Endodermal cell (in vitro differentiated cells): ENCODE data around the gene SAMD11. TPM values are rescaled to one million over a fixed set of nuclear protein-coding genes. Genes with fewer than 3 reads are reported as not detected.

Experiments
- DNase-seq: peaks from one replicate; pipeline ENCODE4 v3.0.0-alpha.2; 2017
- H3K27ac ChIP-seq: 2 replicates; pipeline ENCODE4 v1.5.1; 2013; ENCODE audit warnings: mild to moderate bottlenecking, low read depth, low read length, moderate library complexity
- H3K27me3 ChIP-seq: 2 replicates; pipeline ENCODE4 v1.6.1; 2013; ENCODE audit warnings: mild to moderate bottlenecking, low read length, moderate library complexity; ENCODE audit not compliant: insufficient read depth, control insufficient read depth, poor library complexity, severe bottlenecking
- H3K36me3 ChIP-seq: 2 replicates; pipeline ENCODE4 v1.7.0; 2013; ENCODE audit warnings: mild to moderate bottlenecking, low read length, moderate library complexity; ENCODE audit not compliant: control insufficient read depth, insufficient read depth
- H3K4me1 ChIP-seq: one replicate; pipeline ENCODE4 v1.7.0; 2013; ENCODE audit warnings: low read length; ENCODE audit not compliant: control insufficient read depth, insufficient read depth
- H3K4me3 ChIP-seq: 2 replicates; pipeline ENCODE4 v1.5.1; 2013; ENCODE audit warnings: mild to moderate bottlenecking, low read length, moderate library complexity
- H3K9ac ChIP-seq: 2 replicates; pipeline ENCODE4 v1.6.1; 2013; ENCODE audit warnings: mild to moderate bottlenecking, low read length, moderate library complexity; ENCODE audit not compliant: poor library complexity, severe bottlenecking; ENCODE audit errors: extremely low read depth
- H3K9me3 ChIP-seq: 2 replicates; pipeline ENCODE4 v1.6.1; 2013; ENCODE audit warnings: mild to moderate bottlenecking, low read length, moderate library complexity; ENCODE audit not compliant: control insufficient read depth
- H3K27ac Mint-ChIP-seq: 2 replicates; pipeline ENCODE4 v1.8.0; 2020; ENCODE audit warnings: mixed read lengths
- H3K27me3 Mint-ChIP-seq: 2 replicates; pipeline ENCODE4 v1.8.0; 2021; ENCODE audit warnings: mild to moderate bottlenecking, mixed read lengths; ENCODE audit not compliant: insufficient read depth
- H3K36me3 Mint-ChIP-seq: 2 replicates; pipeline ENCODE4 v1.8.0; 2020; ENCODE audit warnings: low read depth, mixed read lengths
- H3K4me1 Mint-ChIP-seq: 2 replicates; pipeline ENCODE4 v1.8.0; 2020; ENCODE audit warnings: mixed read lengths
- H3K4me3 Mint-ChIP-seq: 2 replicates; pipeline ENCODE4 v1.8.0; 2020; ENCODE audit warnings: mild to moderate bottlenecking, moderate library complexity, mixed read lengths
- H3K9me3 Mint-ChIP-seq: 2 replicates; pipeline ENCODE4 v1.8.0; 2020; ENCODE audit warnings: mild to moderate bottlenecking, mixed read lengths
- CTCF ChIP-seq: fragments of 200-600 bp; sonication (generic); conservative IDR thresholded peaks from 2 replicates; pipeline ENCODE4 v1.5.0; 2021; ENCODE audit warnings: antibody characterized with exemption, mild to moderate bottlenecking
- WGBS, 2 experiments: methylation state at CpG; one replicate each; pipeline versions ENCODE4 v1.1.5 to v1.1.7; 2013; ENCODE audit warnings: missing lambda C conversion rate in 2 of 2, mixed read lengths in 1 of 2; ENCODE audit not compliant: insufficient coverage in 1 of 2, insufficient read length in 1 of 2; 5-methylcytosine and 5-hydroxymethylcytosine counted together
- total RNA-seq, 2 donors: library from RNA; stranded (reverse); fragmentation: NEBNext Ultra II Directional in 1 of 2; extraction: Animal tissue kit (Norgen Biotek cat#: 25700) in 1 of 2; gene quantifications; 2 replicates in 1 of 2; 3 replicates in 1 of 2; pipeline ENCODE4 v1.2.1, GENCODE V29; 2021

The SAMD11 gene
- total RNA-seq, 2 donors from 2014 or later = 152 to 156 TPM

- H3K27ac Mint-ChIP-seq = peak overlapping the region; percentile 83
- TF ChIP-seq CTCF = no peak
These were observed 18.5 kb upstream of the SAMD11 start for GRCh38 chr1:905071-905749.

GRCh38 chr1:905811-906599 is 17.7 kb upstream of the SAMD11 start:
- Histone ChIP-seq H3K4me1 (no peaks in the 10 kb centered on the region), H3K9me3 (no peaks in the 10 kb centered on the region), H3K4me3 (no peak overlapping the region), H3K36me3 (no peaks in the 10 kb centered on the region), H3K9ac (no peak overlapping the region), H3K27me3 (peaks cover 26% of the 10 kb centered on the region), H3K27ac (no peak overlapping the region)
- no peak for TF ChIP-seq CTCF
- WGBS, 2 experiments = 83 to 91% methylated on average over 8 to 13 of the region's 13 CpGs
- Mint-ChIP-seq H3K36me3 (peaks cover 5% of the 10 kb centered on the region), H3K9me3 (peaks cover 2% of the 10 kb centered on the region), H3K4me1 (peaks cover 4% of the 10 kb centered on the region), H3K4me3 (peak overlapping the region; percentile 70), H3K27ac (no peak overlapping the region), H3K27me3 (peaks cover 55% of the 10 kb centered on the region)
- DNase-seq = peak; percentile 47

More at GRCh38 chr1:905071-905749, 18.5 kb upstream of the SAMD11 start:
- Mint-ChIP-seq H3K9me3 (peaks cover 2% of the 10 kb centered on the region), H3K4me3 (peak overlapping the region; percentile 70), H3K4me1 (peaks cover 4% of the 10 kb centered on the region), H3K27me3 (peaks cover 58% of the 10 kb centered on the region), H3K36me3 (peaks cover 5% of the 10 kb centered on the region)
- H3K9me3 ChIP-seq = no peaks in the 10 kb centered on the region
- H3K27ac ChIP-seq = no peak overlapping the region
- DNase-seq = peak; percentile 78
- H3K4me1 ChIP-seq = no peaks in the 10 kb centered on the region
- peaks cover 26% of the 10 kb centered on the region for H3K27me3 ChIP-seq
- peak overlapping the region; percentile 74 for H3K4me3 ChIP-seq
- no peaks in the 10 kb centered on the region for H3K36me3 ChIP-seq
- 24 to 31% methylated on average over 20 to 49 of the region's 49 CpGs for WGBS, 2 experiments
- no peak overlapping the region for H3K9ac ChIP-seq

GRCh38 chr1:906600-907420 is 16.9 kb upstream of the SAMD11 start:
- peaks cover 6% of the 10 kb centered on the region for H3K4me1 Mint-ChIP-seq
- Histone ChIP-seq H3K27me3 (peaks cover 26% of the 10 kb centered on the region), H3K4me1 (no peaks in the 10 kb centered on the region), H3K27ac (no peak overlapping the region), H3K4me3 (no peak overlapping the region), H3K9ac (no peak overlapping the region), H3K9me3 (no peaks in the 10 kb centered on the region), H3K36me3 (no peaks in the 10 kb centered on the region)
- peak overlapping the region; percentile 70 for H3K4me3 Mint-ChIP-seq
- DNase-seq = peak; percentile 65
- H3K36me3 Mint-ChIP-seq = peaks cover 5% of the 10 kb centered on the region
- H3K27ac Mint-ChIP-seq = no peak overlapping the region
- peaks cover 2% of the 10 kb centered on the region for H3K9me3 Mint-ChIP-seq
- 62 to 76% methylated on average over 17 to 20 of the region's 20 CpGs for WGBS, 2 experiments
- TF ChIP-seq CTCF = no peak
- H3K27me3 Mint-ChIP-seq = peaks cover 54% of the 10 kb centered on the region
